Measurements from ENCODE around the gene SPTAN1. TPM values are rescaled to one million over a fixed set of nuclear protein-coding genes. Genes with fewer than 3 reads are reported as not detected.
A peak's percentile ranks its signal among the peaks of the same experiment; 100 is the strongest.
"Not testable (repeated sequence)": the region's sequence is repeated elsewhere in the genome, so short reads cannot be mapped to it uniquely, and the experiment has no call there.

The SPTAN1 gene
- total RNA-seq, 1 experiment from 2014 or later = 167 TPM

DNA sequence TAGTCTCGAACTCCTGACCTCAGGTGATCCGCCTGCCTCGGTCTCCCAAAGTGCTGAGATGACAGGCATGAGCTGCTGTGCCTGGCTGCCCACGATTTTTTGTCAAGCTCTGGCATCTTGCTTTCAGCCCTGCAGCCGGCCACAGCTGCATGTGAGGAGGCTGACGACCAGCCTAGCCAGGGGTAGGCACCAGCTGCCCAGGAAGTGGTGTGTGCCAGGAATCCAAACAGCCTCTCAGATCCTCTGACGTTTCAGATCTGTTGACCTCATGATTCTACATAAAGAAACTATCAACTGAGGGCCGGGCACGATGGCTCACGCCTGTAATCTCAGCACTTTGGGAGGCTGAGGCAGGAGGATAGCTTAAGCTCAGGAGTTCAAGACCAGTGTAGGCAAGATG lies 85.3 kb downstream of the SPTAN1 start:
- peak; percentile 39 for DNase-seq
- H3K9ac ChIP-seq (ENCODE audit: low read length) = no peak overlapping the region
- H3K27me3 ChIP-seq (ENCODE audit: low read length) = no peaks in the 10 kb centered on the region
- peaks cover under 1% of the 10 kb centered on the region; the same call in 1 of the 2 replicates for H3K4me1 ChIP-seq (ENCODE audit: low read length)
- H3K9me3 ChIP-seq (ENCODE audit: low read length) = no peaks in the 10 kb centered on the region
- no peak overlapping the region for H2AFZ ChIP-seq (ENCODE audit: low read length)
- H3K4me2 ChIP-seq (ENCODE audit: low read depth, low read length, poor library complexity, severe bottlenecking) = no peak overlapping the region
- no peaks in the 10 kb centered on the region for H4K20me1 ChIP-seq (ENCODE audit: insufficient read depth, low read depth, low read length)
- no peak overlapping the region for H3K27ac ChIP-seq (ENCODE audit: low read length)
- H3K9me2 ChIP-seq (replicated peaks; ENCODE audit: insufficient read depth, low read length) = no peaks in the 10 kb centered on the region
- H3K36me3 ChIP-seq (ENCODE audit: insufficient read depth, low read length) = 0 out of 2 replicates have a peak, but pooled peaks cover 5% of the 10 kb centered on the region
- no peak overlapping the region for H3K4me3 ChIP-seq (ENCODE audit: low read length)
- peaks cover 4% of the 10 kb centered on the region; the same call in 1 of the 2 replicates for H3K79me2 ChIP-seq (ENCODE audit: low read length)

DNA sequence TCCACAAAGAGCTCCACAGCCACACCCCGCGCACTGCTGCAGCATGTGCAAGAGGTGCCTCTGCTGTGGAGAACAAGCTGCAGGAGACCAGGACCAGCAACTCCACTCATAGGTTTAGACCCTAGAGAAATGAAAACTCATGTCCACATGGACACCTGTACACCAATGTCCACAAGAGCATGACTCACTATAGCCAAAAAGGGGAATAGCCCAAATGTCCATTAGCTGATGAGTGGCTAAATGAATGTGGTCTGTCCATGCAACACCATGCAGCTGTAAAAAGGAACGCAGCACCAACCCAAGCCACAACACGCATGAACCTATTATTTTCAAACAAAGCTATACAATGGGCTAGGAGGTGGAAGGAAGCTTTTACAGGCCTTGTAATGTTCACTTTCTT lies 86.2 kb downstream of the SPTAN1 start:
- Histone ChIP-seq H2AFZ (ENCODE audit: low read length) (no peak overlapping the region), H3K27ac (ENCODE audit: low read length) (no peak overlapping the region), H3K9me2 (replicated peaks; ENCODE audit: insufficient read depth, low read length) (no peaks in the 10 kb centered on the region), H3K4me1 (ENCODE audit: low read length) (peaks cover 10% of the 10 kb centered on the region), H3K36me3 (ENCODE audit: insufficient read depth, low read length) (0 out of 2 replicates have a peak, but pooled peaks cover 5% of the 10 kb centered on the region), H3K9me3 (ENCODE audit: low read length) (no peaks in the 10 kb centered on the region), H4K20me1 (ENCODE audit: insufficient read depth, low read depth, low read length) (no peaks in the 10 kb centered on the region), H3K79me2 (ENCODE audit: low read length) (peaks cover 7% of the 10 kb centered on the region; the same call in 1 of the 2 replicates), H3K27me3 (ENCODE audit: low read length) (no peaks in the 10 kb centered on the region), H3K4me2 (ENCODE audit: low read depth, low read length, poor library complexity, severe bottlenecking) (no peak overlapping the region), H3K9ac (ENCODE audit: low read length) (no peak overlapping the region), H3K4me3 (ENCODE audit: low read length) (no peak overlapping the region)
- DNase-seq = peak; percentile 38

DNA sequence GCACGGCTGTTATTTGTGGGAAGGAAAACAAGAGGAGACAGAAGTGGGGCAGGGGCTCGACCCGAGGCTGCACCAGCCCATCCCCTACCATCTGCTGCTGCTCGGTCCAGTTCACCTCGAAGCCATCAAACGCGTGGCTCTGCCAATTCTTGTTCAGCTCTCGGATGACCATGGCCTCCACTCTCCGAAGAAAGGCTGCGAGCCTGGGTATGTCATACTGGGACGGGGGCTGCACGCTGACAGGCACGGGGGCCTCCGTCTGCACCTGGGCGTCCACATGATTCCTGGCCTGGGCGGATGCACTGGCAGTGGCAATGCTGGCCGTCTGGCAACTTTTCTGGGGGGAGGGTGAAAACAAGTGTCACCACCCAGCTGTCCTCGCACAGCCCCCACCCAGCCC lies 88.2 kb downstream of the SPTAN1 start:
- H4K20me1 ChIP-seq (ENCODE audit: insufficient read depth, low read depth, low read length) = no peaks in the 10 kb centered on the region
- H3K27ac ChIP-seq (ENCODE audit: low read length) = no peak overlapping the region
- H3K4me2 ChIP-seq (ENCODE audit: low read depth, low read length, poor library complexity, severe bottlenecking) = no peak overlapping the region
- H3K79me2 ChIP-seq (ENCODE audit: low read length) = peaks cover 7% of the 10 kb centered on the region; the same call in 1 of the 2 replicates
- no peak overlapping the region for H3K9ac ChIP-seq (ENCODE audit: low read length)
- H3K27me3 ChIP-seq (ENCODE audit: low read length) = no peaks in the 10 kb centered on the region
- H3K36me3 ChIP-seq (ENCODE audit: insufficient read depth, low read length) = 0 out of 2 replicates have a peak, but pooled peaks cover 5% of the 10 kb centered on the region
- no peak overlapping the region for H2AFZ ChIP-seq (ENCODE audit: low read length)
- H3K9me2 ChIP-seq (replicated peaks; ENCODE audit: insufficient read depth, low read length) = no peaks in the 10 kb centered on the region
- peaks cover 22% of the 10 kb centered on the region for H3K4me1 ChIP-seq (ENCODE audit: low read length)
- no peaks in the 10 kb centered on the region for H3K9me3 ChIP-seq (ENCODE audit: low read length)
- no peak overlapping the region for H3K4me3 ChIP-seq (ENCODE audit: low read length)
- DNase-seq = no peak

DNA sequence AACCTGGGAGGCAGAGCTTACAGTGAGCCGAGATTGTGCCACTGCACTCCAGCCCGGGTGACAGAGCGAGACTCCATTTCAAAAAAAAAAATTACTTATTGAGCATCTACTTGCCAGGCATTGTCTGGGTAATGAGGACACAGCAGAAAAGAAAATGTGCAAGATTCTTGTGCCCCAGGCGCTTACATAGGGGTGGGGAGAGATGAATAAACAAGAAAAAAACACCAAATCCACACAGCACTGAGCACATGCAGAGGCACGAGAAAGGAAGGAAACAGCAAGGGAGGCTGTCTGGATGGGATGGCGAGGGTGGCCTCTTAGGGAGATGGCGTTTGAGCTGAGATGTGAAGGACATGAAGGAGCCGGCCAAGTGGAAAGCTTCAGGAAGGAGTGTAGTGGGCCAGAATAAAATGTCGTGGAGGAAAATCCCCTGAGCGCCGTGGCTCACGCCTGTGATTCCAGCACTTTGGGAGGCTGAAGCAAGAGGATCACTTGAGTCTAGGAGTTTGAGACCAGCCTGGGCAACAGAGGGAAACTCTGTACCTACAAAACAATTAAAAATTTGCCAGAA lies 90.4 kb downstream of the SPTAN1 start:
- H3K4me2 ChIP-seq (ENCODE audit: low read depth, low read length, poor library complexity, severe bottlenecking) = peak overlapping the region; percentile 63
- H3K27me3 ChIP-seq (ENCODE audit: low read length) = no peaks in the 10 kb centered on the region
- no peak for DNase-seq
- peaks cover 22% of the 10 kb centered on the region for H3K4me1 ChIP-seq (ENCODE audit: low read length)
- H3K9me3 ChIP-seq (ENCODE audit: low read length) = no peaks in the 10 kb centered on the region
- H3K4me3 ChIP-seq (ENCODE audit: low read length) = no peak overlapping the region
- H3K9me2 ChIP-seq (replicated peaks; ENCODE audit: insufficient read depth, low read length) = no peaks in the 10 kb centered on the region
- no peaks in the 10 kb centered on the region for H4K20me1 ChIP-seq (ENCODE audit: insufficient read depth, low read depth, low read length)
- peak overlapping the region; percentile 74; the same call in 1 of the 2 replicates for H2AFZ ChIP-seq (ENCODE audit: low read length)
- peaks cover 7% of the 10 kb centered on the region; the same call in 1 of the 2 replicates for H3K79me2 ChIP-seq (ENCODE audit: low read length)
- H3K27ac ChIP-seq (ENCODE audit: low read length) = peak overlapping the region; percentile 85
- peak overlapping the region; percentile 66; the same call in 1 of the 2 replicates for H3K9ac ChIP-seq (ENCODE audit: low read length)
- 0 out of 2 replicates have a peak, but pooled peaks cover 5% of the 10 kb centered on the region for H3K36me3 ChIP-seq (ENCODE audit: insufficient read depth, low read length)

DNA sequence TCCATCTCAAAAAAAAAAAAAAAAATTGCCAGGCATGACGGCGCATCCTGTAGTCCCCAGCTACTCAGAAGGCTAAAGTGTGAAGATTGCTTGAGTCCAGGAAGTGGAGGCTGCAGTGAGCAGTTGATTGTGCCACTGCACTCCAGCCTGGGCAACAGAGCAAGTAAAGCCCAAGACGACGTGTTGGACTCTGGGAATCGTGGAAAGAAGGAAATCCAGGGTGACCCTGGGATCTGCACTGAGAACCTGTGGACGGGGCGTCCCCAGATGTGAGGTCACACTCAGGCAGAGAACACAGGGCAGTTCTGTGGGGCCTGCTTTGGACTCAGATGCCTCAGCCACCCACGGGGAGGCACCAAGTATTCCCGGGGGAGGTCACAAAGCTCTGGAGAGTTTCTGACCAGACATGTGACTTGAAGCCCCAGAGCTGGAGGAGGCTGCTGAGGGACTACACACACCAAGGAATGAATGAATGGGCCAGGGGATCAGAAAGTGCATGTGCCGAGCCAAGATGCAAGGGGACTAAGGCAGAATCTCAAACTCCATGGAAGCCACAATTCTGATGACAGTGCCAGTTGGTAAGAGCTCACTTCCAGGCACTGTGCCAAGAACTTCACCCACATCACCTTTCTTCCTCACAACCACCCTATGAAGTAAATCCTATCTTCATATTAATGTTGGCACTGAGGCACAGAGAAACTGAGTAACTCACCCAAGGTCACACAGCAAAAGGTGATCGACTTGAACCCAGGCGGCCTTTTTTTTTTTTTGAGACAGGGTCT lies 91.3 kb downstream of the SPTAN1 start:
- peak; percentile 86 for DNase-seq
- Histone ChIP-seq H3K9me3 (ENCODE audit: low read length) (no peaks in the 10 kb centered on the region), H3K27me3 (ENCODE audit: low read length) (no peaks in the 10 kb centered on the region), H3K27ac (ENCODE audit: low read length) (peak overlapping the region; percentile 85), H3K4me3 (ENCODE audit: low read length) (peak overlapping the region; percentile 49), H3K4me2 (ENCODE audit: low read depth, low read length, poor library complexity, severe bottlenecking) (peak overlapping the region; percentile 63), H3K9me2 (replicated peaks; ENCODE audit: insufficient read depth, low read length) (no peaks in the 10 kb centered on the region), H3K4me1 (ENCODE audit: low read length) (peaks cover 22% of the 10 kb centered on the region), H3K79me2 (ENCODE audit: low read length) (peaks cover 7% of the 10 kb centered on the region; the same call in 1 of the 2 replicates), H3K9ac (ENCODE audit: low read length) (peak overlapping the region; percentile 66), H3K36me3 (ENCODE audit: insufficient read depth, low read length) (0 out of 2 replicates have a peak, but pooled peaks cover 5% of the 10 kb centered on the region), H4K20me1 (ENCODE audit: insufficient read depth, low read depth, low read length) (no peaks in the 10 kb centered on the region), H2AFZ (ENCODE audit: low read length) (peak overlapping the region; percentile 74; the same call in 1 of the 2 replicates)

DNA sequence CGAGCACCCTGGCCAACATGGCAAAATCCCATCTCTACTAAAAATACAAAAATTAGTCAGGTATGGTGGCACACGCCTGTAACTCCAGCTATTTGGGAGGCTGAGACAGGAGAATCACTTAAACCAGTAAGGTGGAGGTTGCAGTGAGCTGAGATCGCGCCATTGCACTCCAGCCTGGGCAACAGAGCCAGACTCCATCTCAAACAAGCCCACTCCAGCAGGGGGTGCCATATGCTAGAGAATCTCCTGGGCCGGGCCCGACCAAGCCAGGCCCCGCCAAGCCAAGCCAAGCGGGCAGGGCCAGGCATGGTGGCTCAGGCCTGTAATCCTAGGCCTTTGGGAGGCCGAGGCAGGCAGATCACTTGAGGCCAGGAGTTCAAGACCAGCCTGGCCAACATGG lies 95.8 kb downstream of the SPTAN1 start:
- not testable (repeated sequence) for H3K4me2 ChIP-seq (ENCODE audit: low read depth, low read length, poor library complexity, severe bottlenecking); H3K27ac ChIP-seq (ENCODE audit: low read length); H3K9me3 ChIP-seq (ENCODE audit: low read length); H3K79me2 ChIP-seq (ENCODE audit: low read length); H3K27me3 ChIP-seq (ENCODE audit: low read length); H3K9ac ChIP-seq (ENCODE audit: low read length); H3K4me3 ChIP-seq (ENCODE audit: low read length); H3K36me3 ChIP-seq (ENCODE audit: insufficient read depth, low read length); H3K9me2 ChIP-seq (replicated peaks; ENCODE audit: insufficient read depth, low read length); H4K20me1 ChIP-seq (ENCODE audit: insufficient read depth, low read depth, low read length); H2AFZ ChIP-seq (ENCODE audit: low read length)
- DNase-seq = peak; percentile 81
- H3K4me1 ChIP-seq (ENCODE audit: low read length) = peaks cover 16% of the 10 kb centered on the region

DNA sequence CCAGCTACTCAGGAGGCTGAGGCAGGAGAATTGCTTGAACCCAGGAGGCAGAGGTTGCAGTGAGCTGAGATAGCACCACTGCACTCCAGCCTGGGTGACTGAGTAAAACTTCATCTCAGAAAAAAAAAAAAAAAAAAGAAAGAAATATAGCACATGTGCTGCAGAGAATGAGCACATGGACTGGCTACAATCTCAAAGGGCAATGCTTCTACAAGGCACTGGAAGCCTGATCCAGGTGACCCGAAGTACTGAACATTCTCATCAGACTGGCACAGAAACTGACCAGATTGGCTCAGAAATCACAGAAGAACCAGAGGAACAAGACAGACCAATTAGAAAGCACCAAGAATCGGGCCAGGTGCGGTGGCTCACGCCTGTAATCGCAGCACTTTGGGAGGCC lies 99.4 kb downstream of the SPTAN1 start:
- no peaks in the 10 kb centered on the region for H3K36me3 ChIP-seq (ENCODE audit: insufficient read depth, low read length)
- DNase-seq = peak; percentile 38
- H3K4me3 ChIP-seq (ENCODE audit: low read length) = no peak overlapping the region
- H3K9me3 ChIP-seq (ENCODE audit: low read length) = no peaks in the 10 kb centered on the region
- no peaks in the 10 kb centered on the region for H3K9me2 ChIP-seq (replicated peaks; ENCODE audit: insufficient read depth, low read length)
- no peaks in the 10 kb centered on the region for H3K27me3 ChIP-seq (ENCODE audit: low read length)
- no peak overlapping the region for H3K4me2 ChIP-seq (ENCODE audit: low read depth, low read length, poor library complexity, severe bottlenecking)
- H3K4me1 ChIP-seq (ENCODE audit: low read length) = peaks cover 8% of the 10 kb centered on the region
- no peak overlapping the region for H2AFZ ChIP-seq (ENCODE audit: low read length)
- no peaks in the 10 kb centered on the region for H4K20me1 ChIP-seq (ENCODE audit: insufficient read depth, low read depth, low read length)
- peaks cover 9% of the 10 kb centered on the region for H3K79me2 ChIP-seq (ENCODE audit: low read length)
- H3K27ac ChIP-seq (ENCODE audit: low read length) = no peak overlapping the region
- no peak overlapping the region for H3K9ac ChIP-seq (ENCODE audit: low read length)

DNA sequence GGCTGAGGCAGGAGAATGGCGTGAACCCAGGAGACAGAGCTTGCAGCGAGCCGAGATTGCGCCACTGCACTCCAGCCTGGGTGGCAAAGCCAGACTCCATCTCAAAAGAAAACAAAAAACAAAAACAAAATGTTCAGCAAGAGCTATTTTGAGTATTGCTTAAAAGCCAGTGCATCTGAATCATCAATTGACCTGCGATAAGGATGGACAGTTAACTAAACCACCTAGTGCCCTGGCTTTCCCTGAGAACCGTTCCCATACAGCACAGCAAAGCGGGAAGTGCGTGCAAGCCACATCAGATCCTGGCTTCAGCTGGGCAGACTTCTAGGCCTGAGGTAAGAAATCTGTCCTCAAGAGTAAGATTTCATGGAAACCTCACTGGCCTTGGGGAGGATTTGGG lies 101.5 kb downstream of the SPTAN1 start:
- Histone ChIP-seq H3K4me3 (ENCODE audit: low read length) (no peak overlapping the region), H2AFZ (ENCODE audit: low read length) (no peak overlapping the region), H3K79me2 (ENCODE audit: low read length) (peaks cover 9% of the 10 kb centered on the region), H3K9me3 (ENCODE audit: low read length) (no peaks in the 10 kb centered on the region), H3K36me3 (ENCODE audit: insufficient read depth, low read length) (no peaks in the 10 kb centered on the region), H3K4me2 (ENCODE audit: low read depth, low read length, poor library complexity, severe bottlenecking) (no peak overlapping the region), H3K9ac (ENCODE audit: low read length) (no peak overlapping the region), H3K4me1 (ENCODE audit: low read length) (peaks cover 13% of the 10 kb centered on the region), H3K27me3 (ENCODE audit: low read length) (no peaks in the 10 kb centered on the region), H3K9me2 (replicated peaks; ENCODE audit: insufficient read depth, low read length) (no peaks in the 10 kb centered on the region), H4K20me1 (ENCODE audit: insufficient read depth, low read depth, low read length) (no peaks in the 10 kb centered on the region), H3K27ac (ENCODE audit: low read length) (no peak overlapping the region)
- no peak for DNase-seq
